Retinal pigment epithelial cell (primary cell): ENCODE measurements around the gene AP3M1.

Experiments
- DNase-seq: peaks from one replicate; pipeline ENCODE4 v3.0.0-alpha.2; 2010; ENCODE audit warnings: low read depth
- H3K4me3 ChIP-seq: 2 replicates; pipeline ENCODE4 v1.5.1; 2011; ENCODE audit warnings: mild to moderate bottlenecking, low read length, control low read depth, moderate library complexity
- CTCF ChIP-seq: conservative IDR thresholded peaks from 2 replicates; pipeline ENCODE4 v1.5.1; 2011; ENCODE audit warnings: low read depth, low read length, control low read depth, inconsistent platforms

AP3M1 gene

GRCh38 chr10:74133923-74134820 lies 16.5 kb downstream of the AP3M1 start:
- no peak overlapping the region for H3K4me3 ChIP-seq
- TF ChIP-seq CTCF: no peak
- no peak for DNase-seq

GRCh38 chr10:74123081-74123480 lies 27.5 kb downstream of the AP3M1 start:
- H3K4me3 ChIP-seq: no peak overlapping the region
- TF ChIP-seq CTCF: no peak
- DNase-seq: no peak

GRCh38 chr10:74122060-74122459 lies 28.6 kb downstream of the AP3M1 start:
- no peak for TF ChIP-seq CTCF
- no peak for DNase-seq
- no peak overlapping the region for H3K4me3 ChIP-seq

GRCh38 chr10:74121368-74121767 lies 29.3 kb downstream of the AP3M1 start:
- peak; percentile 14 for DNase-seq
- TF ChIP-seq CTCF: no peak
- H3K4me3 ChIP-seq: no peak overlapping the region

- TF ChIP-seq CTCF: no peak
- H3K4me3 ChIP-seq: no peak overlapping the region
- no peak for DNase-seq
Observed at GRCh38 chr10:74120911-74121310, 29.7 kb downstream of the AP3M1 start.

- no peak overlapping the region for H3K4me3 ChIP-seq
- DNase-seq: no peak
- no peak for TF ChIP-seq CTCF
Observed at GRCh38 chr10:74118804-74119203, 31.8 kb downstream of the AP3M1 start.

- no peak for DNase-seq
- TF ChIP-seq CTCF: no peak
- no peak overlapping the region for H3K4me3 ChIP-seq
Observed at GRCh38 chr10:74117738-74118137, 32.9 kb downstream of the AP3M1 start.
